ENCODE results near the gene PMPCA. TPM values are rescaled to one million over a fixed set of nuclear protein-coding genes. Genes with fewer than 3 reads are reported as not detected.

PMPCA gene
- total RNA-seq, 1 experiment from 2014 or later: 116 TPM

DNA sequence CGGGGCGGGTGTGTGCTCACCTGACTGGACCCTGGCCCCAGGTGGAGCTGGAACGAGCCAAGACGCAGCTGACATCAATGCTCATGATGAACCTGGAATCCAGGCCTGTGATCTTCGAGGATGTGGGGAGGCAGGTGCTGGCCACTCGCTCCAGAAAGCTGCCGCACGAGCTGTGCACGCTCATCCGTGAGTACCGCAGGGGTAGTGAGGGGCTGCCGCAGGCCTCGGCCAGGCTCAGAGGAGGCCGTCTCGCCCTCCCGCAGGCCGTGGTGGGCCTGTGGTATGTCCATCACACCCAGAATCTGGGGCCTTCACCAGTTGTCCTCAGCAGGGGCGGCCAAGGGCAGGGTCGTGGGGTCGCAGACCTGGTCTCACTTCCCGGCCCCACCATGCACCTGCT lies 11.3 kb downstream of the PMPCA start:
- no peaks in the 10 kb centered on the region for H3K27me3 ChIP-seq (ENCODE audit: insufficient read depth, low read length)
- TF ChIP-seq ZFX (IDR thresholded peaks at IDR 0.05): no peak
- no peak for TF ChIP-seq ZNF274 (IDR thresholded peaks at IDR 0.05; ENCODE audit: low read depth, low read length)
- TF ChIP-seq, protein P1, sequence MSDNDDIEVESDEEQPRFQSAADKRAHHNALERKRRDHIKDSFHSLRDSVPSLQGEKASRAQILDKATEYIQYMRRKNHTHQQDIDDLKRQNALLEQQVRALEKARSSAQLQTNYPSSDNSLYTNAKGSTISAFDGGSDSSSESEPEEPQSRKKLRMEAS (IDR thresholded peaks at IDR 0.05): no peak
- TF ChIP-seq FOSL1 (IDR thresholded peaks at IDR 0.05; ENCODE audit: low read depth): no peak
- TF ChIP-seq TCF7L2 (IDR thresholded peaks at IDR 0.05; ENCODE audit: borderline replicate concordance, extremely low read depth, insufficient read depth, insufficient read length): no peak
- TF ChIP-seq ATF3 (IDR thresholded peaks at IDR 0.05): no peak
- no peak for TF ChIP-seq SIN3A (IDR thresholded peaks at IDR 0.05; ENCODE audit: low read depth)
- TF ChIP-seq JUND (IDR thresholded peaks at IDR 0.05): no peak
- TF ChIP-seq, protein P2, sequence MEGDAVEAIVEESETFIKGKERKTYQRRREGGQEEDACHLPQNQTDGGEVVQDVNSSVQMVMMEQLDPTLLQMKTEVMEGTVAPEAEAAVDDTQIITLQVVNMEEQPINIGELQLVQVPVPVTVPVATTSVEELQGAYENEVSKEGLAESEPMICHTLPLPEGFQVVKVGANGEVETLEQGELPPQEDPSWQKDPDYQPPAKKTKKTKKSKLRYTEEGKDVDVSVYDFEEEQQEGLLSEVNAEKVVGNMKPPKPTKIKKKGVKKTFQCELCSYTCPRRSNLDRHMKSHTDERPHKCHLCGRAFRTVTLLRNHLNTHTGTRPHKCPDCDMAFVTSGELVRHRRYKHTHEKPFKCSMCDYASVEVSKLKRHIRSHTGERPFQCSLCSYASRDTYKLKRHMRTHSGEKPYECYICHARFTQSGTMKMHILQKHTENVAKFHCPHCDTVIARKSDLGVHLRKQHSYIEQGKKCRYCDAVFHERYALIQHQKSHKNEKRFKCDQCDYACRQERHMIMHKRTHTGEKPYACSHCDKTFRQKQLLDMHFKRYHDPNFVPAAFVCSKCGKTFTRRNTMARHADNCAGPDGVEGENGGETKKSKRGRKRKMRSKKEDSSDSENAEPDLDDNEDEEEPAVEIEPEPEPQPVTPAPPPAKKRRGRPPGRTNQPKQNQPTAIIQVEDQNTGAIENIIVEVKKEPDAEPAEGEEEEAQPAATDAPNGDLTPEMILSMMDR (IDR thresholded peaks at IDR 0.05 in 2 of 3, conservative IDR thresholded peaks at IDR 0.05 in 1 of 3; ENCODE audit: borderline replicate concordance in 1 of 3, insufficient read depth in 1 of 3, low read depth in 2 of 3, low read length in 2 of 3): no peak
- TF ChIP-seq EZH2 (IDR thresholded peaks at IDR 0.05): no peak
- TF ChIP-seq, protein P3, sequence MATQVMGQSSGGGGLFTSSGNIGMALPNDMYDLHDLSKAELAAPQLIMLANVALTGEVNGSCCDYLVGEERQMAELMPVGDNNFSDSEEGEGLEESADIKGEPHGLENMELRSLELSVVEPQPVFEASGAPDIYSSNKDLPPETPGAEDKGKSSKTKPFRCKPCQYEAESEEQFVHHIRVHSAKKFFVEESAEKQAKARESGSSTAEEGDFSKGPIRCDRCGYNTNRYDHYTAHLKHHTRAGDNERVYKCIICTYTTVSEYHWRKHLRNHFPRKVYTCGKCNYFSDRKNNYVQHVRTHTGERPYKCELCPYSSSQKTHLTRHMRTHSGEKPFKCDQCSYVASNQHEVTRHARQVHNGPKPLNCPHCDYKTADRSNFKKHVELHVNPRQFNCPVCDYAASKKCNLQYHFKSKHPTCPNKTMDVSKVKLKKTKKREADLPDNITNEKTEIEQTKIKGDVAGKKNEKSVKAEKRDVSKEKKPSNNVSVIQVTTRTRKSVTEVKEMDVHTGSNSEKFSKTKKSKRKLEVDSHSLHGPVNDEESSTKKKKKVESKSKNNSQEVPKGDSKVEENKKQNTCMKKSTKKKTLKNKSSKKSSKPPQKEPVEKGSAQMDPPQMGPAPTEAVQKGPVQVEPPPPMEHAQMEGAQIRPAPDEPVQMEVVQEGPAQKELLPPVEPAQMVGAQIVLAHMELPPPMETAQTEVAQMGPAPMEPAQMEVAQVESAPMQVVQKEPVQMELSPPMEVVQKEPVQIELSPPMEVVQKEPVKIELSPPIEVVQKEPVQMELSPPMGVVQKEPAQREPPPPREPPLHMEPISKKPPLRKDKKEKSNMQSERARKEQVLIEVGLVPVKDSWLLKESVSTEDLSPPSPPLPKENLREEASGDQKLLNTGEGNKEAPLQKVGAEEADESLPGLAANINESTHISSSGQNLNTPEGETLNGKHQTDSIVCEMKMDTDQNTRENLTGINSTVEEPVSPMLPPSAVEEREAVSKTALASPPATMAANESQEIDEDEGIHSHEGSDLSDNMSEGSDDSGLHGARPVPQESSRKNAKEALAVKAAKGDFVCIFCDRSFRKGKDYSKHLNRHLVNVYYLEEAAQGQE (IDR thresholded peaks at IDR 0.05; ENCODE audit: low read depth): no peak
- H3K36me3 ChIP-seq (ENCODE audit: control insufficient read depth in 1 of 2, insufficient read depth in 2 of 2, low read length in 2 of 2): peaks cover 40 to 53% of the 10 kb centered on the region in 2 experiments; a peak in 3 of 4 replicates
- ChIA-PET POLR2A (no interaction called here), CTCF (no interaction called here), RAD21 (ENCODE audit: low non-redundant PET in 1 of 2, low total read pairs in 2 of 2, uncharacterized antibody in 2 of 2, unreplicated experiment in 2 of 2) (no interaction called here)
- H3K27ac ChIP-seq (ENCODE audit: low read depth, low read length): no peak overlapping the region
- H3K4me3 ChIP-seq (replicated peaks in 1 of 2; ENCODE audit: low read depth in 1 of 2, low read length in 2 of 2): no peak overlapping the region
- no peak overlapping the region for H3K9ac ChIP-seq (ENCODE audit: low read length)
- no peaks in the 10 kb centered on the region for H3K4me1 ChIP-seq (ENCODE audit: control insufficient read depth in 1 of 2, insufficient read depth in 2 of 2, low read length in 2 of 2)
- no peak for DNase-seq (ENCODE audit: low read depth, low spot score)
- no peaks in the 10 kb centered on the region for H3K9me3 ChIP-seq (ENCODE audit: control insufficient read depth in 1 of 2, insufficient read depth in 1 of 2, low read depth in 1 of 2, low read length in 2 of 2)
- no peaks in the 10 kb centered on the region for H4K20me1 ChIP-seq (ENCODE audit: insufficient read depth)
- no peak overlapping the region for H2AFZ ChIP-seq (ENCODE audit: low read depth, low read length, poor library complexity, severe bottlenecking)
- BruUV-seq (replicated peaks): no TSS peak
- intact Hi-C loops (cut with micrococcal nuclease): no loop called here
- no peak for ATAC-seq
- H3K9me2 ChIP-seq (ENCODE audit: insufficient read depth): no peaks in the 10 kb centered on the region
- peaks cover 5% of the 10 kb centered on the region; the same call in 1 of the 2 replicates for H3K79me2 ChIP-seq (ENCODE audit: insufficient read depth, low read length)
- no peak overlapping the region for H3K4me2 ChIP-seq (ENCODE audit: low read length)
